ENCODE results near the gene FAM117B.

- TF ChIP-seq EZH2 (IDR thresholded peaks at IDR 0.05), result no peak
- TF ChIP-seq POLR2AphosphoS5 (IDR thresholded peaks at IDR 0.05; ENCODE audit: borderline replicate concordance, low read depth, low read length), result no peak
- no peak for TF ChIP-seq FOXP2 (optimal IDR thresholded peaks at IDR 0.05; ENCODE audit: control extremely low read depth, extremely low read length, insufficient read depth)
These were observed 36.7 kb downstream of the FAM117B start for GRCh38 chr2:202671317-202672035.

All from SK-N-MC (cell line).